ENCODE results near the gene GINS2.

Gene GINS2

DNA sequence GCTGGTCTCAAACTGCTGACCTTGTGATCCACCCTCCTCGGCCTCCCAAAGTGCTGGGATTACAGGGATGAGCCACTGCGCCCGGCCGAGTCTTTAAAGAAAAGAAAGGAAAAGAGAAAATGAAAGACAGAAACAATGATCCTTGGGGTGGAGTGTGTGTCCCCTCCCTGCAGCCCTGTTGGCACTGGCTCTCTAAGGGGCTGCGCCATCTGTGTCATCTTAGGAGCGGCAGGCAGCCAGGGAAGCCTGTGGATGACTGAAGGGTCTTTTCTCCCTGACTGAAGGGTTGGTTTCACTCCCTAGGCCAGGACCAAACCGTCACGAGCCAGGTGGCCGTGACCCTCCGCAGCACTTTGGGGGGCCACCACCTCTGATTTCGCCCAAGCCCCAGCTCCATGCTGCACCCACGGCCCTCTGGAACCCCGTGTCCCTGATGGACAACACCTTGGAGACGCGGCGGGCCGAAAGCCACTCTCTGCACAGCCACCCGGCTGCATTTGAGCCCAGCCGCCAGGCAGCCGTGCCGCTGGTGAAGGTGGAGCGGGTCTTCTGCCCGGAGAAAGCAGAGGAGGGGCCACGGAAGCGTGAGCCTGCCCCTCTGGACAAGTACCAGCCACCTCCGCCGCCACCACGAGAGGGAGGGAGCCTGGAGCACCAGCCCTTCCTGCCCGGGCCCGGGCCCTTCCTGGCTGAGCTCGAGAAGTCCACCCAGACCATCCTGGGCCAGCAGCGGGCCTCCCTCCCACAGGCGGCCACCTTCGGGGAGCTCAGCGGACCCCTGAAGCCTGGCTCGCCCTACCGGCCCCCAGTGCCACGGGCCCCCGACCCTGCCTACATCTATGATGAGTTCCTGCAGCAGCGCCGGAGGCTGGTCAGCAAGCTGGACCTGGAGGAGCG lies 27.7 kb downstream of the GINS2 start:
- TF ChIP-seq, protein P1, sequence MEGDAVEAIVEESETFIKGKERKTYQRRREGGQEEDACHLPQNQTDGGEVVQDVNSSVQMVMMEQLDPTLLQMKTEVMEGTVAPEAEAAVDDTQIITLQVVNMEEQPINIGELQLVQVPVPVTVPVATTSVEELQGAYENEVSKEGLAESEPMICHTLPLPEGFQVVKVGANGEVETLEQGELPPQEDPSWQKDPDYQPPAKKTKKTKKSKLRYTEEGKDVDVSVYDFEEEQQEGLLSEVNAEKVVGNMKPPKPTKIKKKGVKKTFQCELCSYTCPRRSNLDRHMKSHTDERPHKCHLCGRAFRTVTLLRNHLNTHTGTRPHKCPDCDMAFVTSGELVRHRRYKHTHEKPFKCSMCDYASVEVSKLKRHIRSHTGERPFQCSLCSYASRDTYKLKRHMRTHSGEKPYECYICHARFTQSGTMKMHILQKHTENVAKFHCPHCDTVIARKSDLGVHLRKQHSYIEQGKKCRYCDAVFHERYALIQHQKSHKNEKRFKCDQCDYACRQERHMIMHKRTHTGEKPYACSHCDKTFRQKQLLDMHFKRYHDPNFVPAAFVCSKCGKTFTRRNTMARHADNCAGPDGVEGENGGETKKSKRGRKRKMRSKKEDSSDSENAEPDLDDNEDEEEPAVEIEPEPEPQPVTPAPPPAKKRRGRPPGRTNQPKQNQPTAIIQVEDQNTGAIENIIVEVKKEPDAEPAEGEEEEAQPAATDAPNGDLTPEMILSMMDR (IDR thresholded peaks at IDR 0.05; ENCODE audit: insufficient read depth, missing control alignments), result no peak
- DNase-seq (ENCODE audit: insufficient read length, low spot score) (no peak), FAIRE-seq (no peak)

DNA sequence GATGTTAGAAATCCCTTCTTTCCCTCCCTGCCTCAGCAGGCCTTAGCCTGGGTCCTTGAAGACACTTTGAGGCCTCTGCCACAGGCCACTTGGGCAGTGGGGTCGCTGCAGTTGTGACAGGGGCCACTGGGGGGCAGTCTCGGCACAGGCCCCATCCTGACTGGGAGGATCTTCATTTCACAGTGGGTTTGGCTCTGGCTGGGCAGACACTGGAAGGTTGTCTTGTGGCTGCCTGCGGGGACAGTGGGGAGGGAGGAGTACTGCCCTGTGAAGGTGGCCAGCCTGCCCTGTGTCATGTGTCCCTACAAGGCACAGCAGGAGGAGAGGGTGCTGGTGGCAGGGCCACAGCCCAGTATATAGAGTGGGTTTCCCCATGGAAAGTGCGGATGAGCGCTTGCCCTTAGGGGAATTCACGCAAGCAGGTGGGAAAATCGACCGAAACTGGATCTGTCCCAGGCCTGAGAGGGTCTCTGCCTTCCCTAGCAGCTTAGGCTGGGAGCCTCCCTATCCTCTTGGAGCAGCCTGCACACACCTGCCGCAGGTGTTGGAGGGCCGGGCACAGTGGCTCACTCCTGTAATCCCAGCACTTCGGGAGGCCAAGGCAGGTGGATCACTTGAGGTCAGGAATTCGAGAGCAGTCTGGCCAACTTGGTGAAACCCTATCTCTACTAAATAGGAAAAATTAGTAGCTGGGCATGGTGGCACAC lies 28.8 kb downstream of the GINS2 start:
- DNase-seq (ENCODE audit: insufficient read length, low spot score) (no peak), FAIRE-seq (no peak)
- TF ChIP-seq, protein P1 (IDR thresholded peaks at IDR 0.05; ENCODE audit: insufficient read depth, missing control alignments), result peak; percentile 75

DNA sequence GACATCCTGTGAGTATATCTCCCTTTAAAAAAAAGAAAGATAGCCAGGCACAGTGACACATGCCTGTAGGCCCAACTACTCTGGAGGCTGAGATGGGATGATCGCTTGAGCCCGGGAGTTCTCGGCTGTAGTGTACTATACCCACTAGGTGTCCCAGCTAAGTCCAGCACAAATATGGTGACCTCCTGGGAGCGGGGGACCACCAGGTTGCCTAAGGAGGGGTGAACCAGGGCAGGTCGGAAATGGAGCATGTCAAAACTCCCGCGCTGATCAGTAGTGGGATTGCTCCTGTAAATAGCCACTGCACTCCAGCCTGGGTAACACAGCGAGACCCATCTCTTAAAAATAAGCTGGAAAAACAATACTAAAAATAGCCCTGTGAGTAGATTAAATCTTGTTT lies 29.4 kb downstream of the GINS2 start:
- DNase-seq (ENCODE audit: insufficient read length, low spot score) (no peak), FAIRE-seq (no peak)
- TF ChIP-seq, protein P1 (IDR thresholded peaks at IDR 0.05; ENCODE audit: insufficient read depth, missing control alignments), result no peak

DNA sequence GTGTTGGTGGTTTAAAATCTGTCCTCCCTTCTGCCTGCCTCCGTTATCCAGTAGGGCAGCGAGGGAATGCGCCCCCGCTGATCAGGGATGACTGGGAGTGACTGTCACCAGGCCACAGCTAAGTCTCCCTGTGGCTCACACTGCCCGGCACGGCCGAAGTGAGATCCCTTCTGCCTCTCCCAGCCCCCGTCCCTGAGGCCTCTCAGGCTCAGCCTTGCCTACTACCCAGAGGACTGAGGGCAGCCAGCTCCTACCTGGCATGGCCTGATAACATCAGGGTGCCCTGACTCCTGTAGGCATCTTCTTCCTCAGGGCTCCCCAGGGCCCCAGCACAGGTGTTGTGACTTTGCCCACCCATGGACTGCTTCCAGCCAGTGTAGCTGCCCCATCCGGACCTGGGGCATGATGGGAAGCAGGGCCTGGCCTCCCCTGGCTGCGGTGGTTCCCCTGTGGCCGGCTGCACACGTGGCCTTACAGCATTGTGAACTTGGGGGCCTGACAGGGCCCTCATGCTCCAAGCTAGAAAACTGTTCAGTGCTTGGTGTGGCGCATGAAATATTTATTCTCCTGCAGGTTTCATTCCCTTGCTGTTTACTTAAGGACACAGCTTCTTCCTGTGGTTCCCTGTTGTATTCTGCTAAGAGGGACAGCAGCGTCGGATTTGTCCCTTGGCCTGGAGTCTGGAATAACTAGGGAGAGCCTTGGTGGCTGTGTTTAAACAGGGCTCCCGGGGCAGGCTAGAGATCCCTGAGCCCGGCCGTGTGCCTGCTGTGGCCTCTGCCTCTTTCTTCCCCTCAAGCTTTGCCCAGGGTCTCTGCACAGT lies 30.0 kb downstream of the GINS2 start:
- DNase-seq (ENCODE audit: insufficient read length, low spot score) (no peak), FAIRE-seq (no peak)
- TF ChIP-seq, protein P1 (IDR thresholded peaks at IDR 0.05; ENCODE audit: insufficient read depth, missing control alignments), result no peak

DNA sequence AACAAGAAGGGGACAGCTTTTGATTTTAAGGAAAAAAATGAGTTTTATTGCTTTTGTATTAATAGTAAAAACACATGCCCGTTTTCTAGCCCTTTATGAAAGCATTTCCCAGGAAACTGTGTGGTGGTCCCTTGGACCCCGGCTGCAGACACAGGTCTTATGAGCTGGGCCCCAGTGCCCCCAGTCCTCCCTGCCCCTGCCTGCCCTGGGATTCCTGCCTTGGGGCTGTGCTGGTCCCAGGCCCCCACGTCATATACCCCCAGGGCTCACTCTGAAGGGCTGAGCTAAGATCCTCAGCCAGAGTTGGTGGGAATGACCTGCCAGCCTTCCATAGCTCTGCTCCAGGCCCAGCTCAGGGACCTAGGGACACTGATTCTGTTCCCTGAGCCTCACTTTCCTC lies 30.8 kb downstream of the GINS2 start:
- FAIRE-seq, result no peak

DNA sequence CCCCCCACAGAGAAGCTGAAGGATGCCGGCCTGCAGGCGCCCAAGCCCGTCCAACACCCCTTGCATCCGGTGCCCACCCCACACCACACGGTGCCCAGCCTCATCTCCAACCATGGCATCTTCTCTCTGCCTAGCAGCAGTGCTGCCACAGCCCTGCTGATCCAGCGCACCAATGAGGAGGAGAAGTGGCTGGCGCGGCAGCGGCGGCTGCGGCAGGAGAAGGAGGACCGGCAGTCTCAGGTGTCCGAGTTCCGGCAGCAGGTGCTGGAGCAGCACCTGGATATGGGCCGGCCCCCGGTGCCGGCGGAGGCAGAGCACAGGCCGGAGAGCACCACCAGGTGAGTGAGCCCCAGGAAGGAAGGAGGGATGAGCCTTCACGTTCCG lies 31.5 kb downstream of the GINS2 start:
- TF ChIP-seq, protein P1 (IDR thresholded peaks at IDR 0.05; ENCODE audit: insufficient read depth, missing control alignments), result no peak
- no peak for DNase-seq (ENCODE audit: insufficient read length, low spot score)
- FAIRE-seq, result no peak

More for the DNA sequence above, 30.8 kb downstream of the GINS2 start:
- TF ChIP-seq, protein P1 (IDR thresholded peaks at IDR 0.05; ENCODE audit: insufficient read depth, missing control alignments), result no peak
- no peak for DNase-seq (ENCODE audit: insufficient read length, low spot score)
